CD14-positive monocyte (primary cell): ENCODE results near the gene MSS51. TPM values are rescaled to one million over a fixed set of nuclear protein-coding genes. Genes with fewer than 3 reads are reported as not detected.

ENCODE experiments used
- DNase-seq, 3 donors: peaks; one replicate each; pipeline ENCODE4 v3.0.0-alpha.2; 2011 to 2022
- H2AFZ ChIP-seq: 2 replicates; pipeline ENCODE4 v1.6.0; 2012; ENCODE audit warnings: mild to moderate bottlenecking, low read depth, low read length, inconsistent platforms; ENCODE audit not compliant: insufficient read depth, poor library complexity, severe bottlenecking
- H3K27ac ChIP-seq, 2 donors: 1 replicate in 1 of 2; 2 replicates in 1 of 2; pipeline ENCODE4 v1.5.1; 2012 to 2013; ENCODE audit warnings: low read length in 2 of 2, control low read depth in 1 of 2, inconsistent platforms in 1 of 2, low read depth in 1 of 2, mild to moderate bottlenecking in 1 of 2
- H3K27me3 ChIP-seq, 2 donors: one replicate each; pipeline versions ENCODE4 v1.6.0 to v1.6.1; 2011 to 2013; ENCODE audit warnings: low read length in 2 of 2; ENCODE audit not compliant: control insufficient read depth in 2 of 2, insufficient read depth in 2 of 2
- H3K36me3 ChIP-seq, 2 donors: replicated peaks in 1 of 2; 1 replicate in 1 of 2; 2 replicates in 1 of 2; pipeline versions ENCODE4 v1.5.1 to v1.6.1; 2012 to 2013; ENCODE audit warnings: low read length in 2 of 2, control low read depth in 1 of 2, inconsistent platforms in 1 of 2, mild to moderate bottlenecking in 1 of 2; ENCODE audit not compliant: insufficient read depth in 2 of 2, control insufficient read depth in 1 of 2
- H3K4me1 ChIP-seq, 2 donors: 1 replicate in 1 of 2; 2 replicates in 1 of 2; pipeline versions ENCODE4 v1.5.1 to v1.6.1; 2012 to 2013; ENCODE audit warnings: low read length in 2 of 2, control low read depth in 1 of 2, inconsistent platforms in 1 of 2, mild to moderate bottlenecking in 1 of 2, moderate library complexity in 1 of 2; ENCODE audit not compliant: insufficient read depth in 2 of 2, control insufficient read depth in 1 of 2
- H3K4me2 ChIP-seq: replicated peaks from 2 replicates; pipeline ENCODE3; 2012; ENCODE audit warnings: low read length, moderate library complexity, mild to moderate bottlenecking; ENCODE audit not compliant: poor library complexity, severe bottlenecking; ENCODE audit errors: extremely low read depth
- H3K4me3 ChIP-seq, 3 experiments: fragments of 200-600 bp in 1 of 3; sonication (generic) in 1 of 3; replicated peaks in 1 of 3; 1 replicate in 2 of 3; 2 replicates in 1 of 3; pipeline ENCODE4 v1.5.1; 2011 to 2013; ENCODE audit warnings: low read length in 3 of 3, mild to moderate bottlenecking in 3 of 3, control low read depth in 2 of 3, low read depth in 2 of 3, inconsistent platforms in 1 of 3, moderate library complexity in 1 of 3
- H3K79me2 ChIP-seq: 2 replicates; pipeline ENCODE4 v1.6.0; 2012; ENCODE audit warnings: mild to moderate bottlenecking, control low read depth, inconsistent platforms, low read length, moderate library complexity; ENCODE audit not compliant: insufficient read depth
- H3K9ac ChIP-seq: 2 replicates; pipeline ENCODE4 v1.6.0; 2017; ENCODE audit warnings: low read length, mild to moderate bottlenecking; ENCODE audit not compliant: insufficient read depth, poor library complexity, severe bottlenecking
- H3K9me3 ChIP-seq, 2 donors: replicated peaks in 1 of 2; 1 replicate in 1 of 2; 2 replicates in 1 of 2; pipeline versions ENCODE4 v1.5.1 to v1.6.1; 2012 to 2013; ENCODE audit warnings: low read length in 2 of 2, control low read depth in 1 of 2; ENCODE audit not compliant: control insufficient read depth in 1 of 2, insufficient read depth in 1 of 2
- H4K20me1 ChIP-seq: 2 replicates; pipeline ENCODE4 v1.6.0; 2012; ENCODE audit warnings: mild to moderate bottlenecking, low read length, control low read depth, moderate library complexity; ENCODE audit not compliant: insufficient read depth
- H3K27ac Mint-ChIP-seq, 7 donors: one replicate each; pipeline ENCODE4 v1.8.0; 2020; ENCODE audit warnings: mild to moderate bottlenecking in 7 of 7, mixed read lengths in 7 of 7, moderate library complexity in 6 of 7, inconsistent platforms in 2 of 7
- H3K27me3 Mint-ChIP-seq, 3 donors: one replicate each; pipeline ENCODE4 v1.8.0; 2021 to 2022; ENCODE audit warnings: low read depth in 3 of 3, mild to moderate bottlenecking in 3 of 3, mixed read lengths in 3 of 3, moderate library complexity in 3 of 3, inconsistent platforms in 1 of 3
- H3K36me3 Mint-ChIP-seq, 2 donors: one replicate each; pipeline ENCODE4 v1.8.0; 2020; ENCODE audit warnings: mixed read lengths in 2 of 2, inconsistent platforms in 1 of 2, mild to moderate bottlenecking in 1 of 2
- H3K4me1 Mint-ChIP-seq: one replicate; pipeline ENCODE4 v1.8.0; 2020; ENCODE audit warnings: mild to moderate bottlenecking, mixed read lengths
- H3K4me3 Mint-ChIP-seq, 2 donors: one replicate each; pipeline ENCODE4 v1.8.0; 2020; ENCODE audit warnings: mild to moderate bottlenecking in 2 of 2, mixed read lengths in 2 of 2, moderate library complexity in 1 of 2
- H3K9me3 Mint-ChIP-seq, 7 donors: one replicate each; pipeline ENCODE4 v1.8.0; 2020 to 2022; ENCODE audit warnings: mixed read lengths in 7 of 7, mild to moderate bottlenecking in 6 of 7, moderate library complexity in 6 of 7, inconsistent platforms in 2 of 7
- WGBS: methylation state at CpG from one replicate; pipeline ENCODE4 v1.1.5; 2013; ENCODE audit warnings: missing lambda C conversion rate; ENCODE audit not compliant: insufficient coverage; 5-methylcytosine and 5-hydroxymethylcytosine counted together
- intact Hi-C, 2 donors: fragments of 100-400 bp; cut with micrococcal nuclease; formaldehyde crosslinking; loops; one replicate each; pipeline versions ENCODE4 v1.15.0 to v1.15.1; 2023
- polyA plus RNA-seq, 3 donors: library from polyadenylated mRNA; depleted of rRNA in 1 of 3; unstranded in 2 of 3; stranded (reverse) in 1 of 3; fragments of 300-500 nt in 2 of 3; fragments of >200 nt in 1 of 3; fragmentation: Illumina TruSeq in 2 of 3; gene quantifications; 1 replicate in 2 of 3; 2 replicates in 1 of 3; pipeline ENCODE4 v1.2.3, GENCODE V29; 2012 to 2021
- TF ChIP-seq, protein P1 (sequence below): fragments of 200-600 bp; IDR thresholded peaks from one replicate; pipeline ENCODE4 v1.8.0; 2022; ENCODE audit warnings: antibody characterized with exemption, mild to moderate bottlenecking

The MSS51 gene
- polyA plus RNA-seq, 3 donors, result 4.9 TPM; not detected in 2

DNA sequence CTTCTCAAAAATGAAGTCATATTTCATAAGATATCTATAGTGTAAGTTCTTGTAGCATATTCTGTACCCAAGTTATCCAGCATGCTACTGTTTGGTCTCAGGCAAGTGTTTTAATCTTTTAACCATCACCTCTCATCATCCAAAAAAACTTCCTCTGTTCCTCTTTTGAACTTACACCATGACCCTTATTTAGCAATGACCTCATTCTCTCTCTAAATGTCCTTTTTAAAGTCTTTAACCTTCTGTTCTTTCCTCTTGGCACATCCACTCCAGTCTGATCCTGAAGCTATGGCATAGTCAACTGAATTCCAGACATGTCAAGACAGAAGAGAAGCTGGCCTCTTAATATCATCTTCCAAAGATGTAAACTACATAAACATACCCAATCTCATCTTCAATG is 36.2 kb upstream of the MSS51 start:
- no peak for DNase-seq
- Histone ChIP-seq H2AFZ (no peak overlapping the region), H3K27me3 (no peaks in the 10 kb centered on the region), H3K36me3 (peaks cover 89 to 96% of the 10 kb centered on the region in 2 donors), H3K4me2 (no peak overlapping the region), H3K4me1 (no peaks in the 10 kb centered on the region), H3K27ac (peak overlapping the region in 1 of 2 donors; percentile 7), H3K79me2 (no peaks in the 10 kb centered on the region), H3K9ac (no peak overlapping the region), H3K9me3 (no peaks in the 10 kb centered on the region), H4K20me1 (no peaks in the 10 kb centered on the region), H3K4me3 (no peak overlapping the region)
- H3K4me1 Mint-ChIP-seq, result peaks cover 2% of the 10 kb centered on the region
- no peak overlapping the region for H3K4me3 Mint-ChIP-seq
- intact Hi-C loops, result no loop called here
- H3K36me3 Mint-ChIP-seq, result peaks cover 73 to 89% of the 10 kb centered on the region in 2 donors
- TF ChIP-seq, protein P1, sequence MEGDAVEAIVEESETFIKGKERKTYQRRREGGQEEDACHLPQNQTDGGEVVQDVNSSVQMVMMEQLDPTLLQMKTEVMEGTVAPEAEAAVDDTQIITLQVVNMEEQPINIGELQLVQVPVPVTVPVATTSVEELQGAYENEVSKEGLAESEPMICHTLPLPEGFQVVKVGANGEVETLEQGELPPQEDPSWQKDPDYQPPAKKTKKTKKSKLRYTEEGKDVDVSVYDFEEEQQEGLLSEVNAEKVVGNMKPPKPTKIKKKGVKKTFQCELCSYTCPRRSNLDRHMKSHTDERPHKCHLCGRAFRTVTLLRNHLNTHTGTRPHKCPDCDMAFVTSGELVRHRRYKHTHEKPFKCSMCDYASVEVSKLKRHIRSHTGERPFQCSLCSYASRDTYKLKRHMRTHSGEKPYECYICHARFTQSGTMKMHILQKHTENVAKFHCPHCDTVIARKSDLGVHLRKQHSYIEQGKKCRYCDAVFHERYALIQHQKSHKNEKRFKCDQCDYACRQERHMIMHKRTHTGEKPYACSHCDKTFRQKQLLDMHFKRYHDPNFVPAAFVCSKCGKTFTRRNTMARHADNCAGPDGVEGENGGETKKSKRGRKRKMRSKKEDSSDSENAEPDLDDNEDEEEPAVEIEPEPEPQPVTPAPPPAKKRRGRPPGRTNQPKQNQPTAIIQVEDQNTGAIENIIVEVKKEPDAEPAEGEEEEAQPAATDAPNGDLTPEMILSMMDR, result no peak
- H3K9me3 Mint-ChIP-seq, result no peaks in the 10 kb centered on the region
- H3K27me3 Mint-ChIP-seq, result no peaks in the 10 kb centered on the region
- H3K27ac Mint-ChIP-seq, result peak overlapping the region in 2 of 7 donors; percentile 3 to 43

DNA sequence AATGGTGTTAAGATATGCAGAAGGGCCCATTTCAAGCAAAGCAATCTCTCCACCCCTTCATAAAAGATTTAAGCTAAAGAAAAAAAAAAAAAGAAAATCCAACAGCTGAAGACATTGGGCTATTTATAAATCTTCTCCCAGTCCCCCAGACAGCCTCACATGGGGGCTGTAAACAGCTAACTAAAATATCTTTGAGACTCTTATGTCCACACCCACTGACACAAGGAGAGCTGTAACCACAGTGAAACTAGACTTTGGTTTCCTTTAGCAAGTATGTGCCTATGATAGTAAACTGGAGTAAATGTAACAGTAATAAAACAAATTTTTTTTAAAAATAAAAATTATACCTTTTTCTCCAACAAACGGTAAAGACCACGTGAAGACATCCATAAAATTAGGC is 33.8 kb upstream of the MSS51 start:
- no peaks in the 10 kb centered on the region for H3K4me1 ChIP-seq
- no peaks in the 10 kb centered on the region for H4K20me1 ChIP-seq
- H3K4me2 ChIP-seq, result no peak overlapping the region
- peaks cover 0 to 1% (median 0%) of the 10 kb centered on the region in 3 donors for H3K27me3 Mint-ChIP-seq
- no peaks in the 10 kb centered on the region for H3K27me3 ChIP-seq
- no CpG with 5 or more reads among the region's 2 CpGs for WGBS
- peaks cover 79 to 97% of the 10 kb centered on the region in 2 donors for H3K36me3 ChIP-seq
- H2AFZ ChIP-seq, result no peak overlapping the region
- intact Hi-C loops, result no loop called here
- no peak overlapping the region for H3K9ac ChIP-seq
- TF ChIP-seq, protein P1, result no peak
- H3K36me3 Mint-ChIP-seq, result peaks cover 73 to 87% of the 10 kb centered on the region in 2 donors
- H3K79me2 ChIP-seq, result no peaks in the 10 kb centered on the region
- no peak overlapping the region for H3K27ac Mint-ChIP-seq
- H3K9me3 Mint-ChIP-seq, result no peaks in the 10 kb centered on the region
- no peak for DNase-seq
- no peak overlapping the region for H3K27ac ChIP-seq
- no peak overlapping the region for H3K4me3 Mint-ChIP-seq
- no peak overlapping the region for H3K4me3 ChIP-seq
- H3K4me1 Mint-ChIP-seq, result peaks cover 2% of the 10 kb centered on the region
- no peaks in the 10 kb centered on the region for H3K9me3 ChIP-seq
